Skeletal muscle satellite cell (primary cell): Measurements from ENCODE around the gene FUS.
"Not testable (repeated sequence)": the region's sequence is repeated elsewhere in the genome, so short reads cannot be mapped to it uniquely, and the experiment has no call there.

ENCODE experiments used
- H3K27me3 ChIP-seq: 2 replicates; pipeline ENCODE4 v1.7.0; 2013; ENCODE audit warnings: low read length; ENCODE audit not compliant: control insufficient read depth, insufficient read depth
- H3K36me3 ChIP-seq: 2 replicates; pipeline ENCODE4 v1.7.0; 2013; ENCODE audit warnings: mild to moderate bottlenecking, control low read depth, low read length; ENCODE audit not compliant: insufficient read depth
- H3K4me1 ChIP-seq: 2 replicates; pipeline ENCODE4 v1.7.0; 2013; ENCODE audit warnings: low read length; ENCODE audit not compliant: control insufficient read depth, insufficient read depth
- H3K4me2 ChIP-seq: 2 replicates; pipeline ENCODE4 v1.7.0; 2013; ENCODE audit warnings: mild to moderate bottlenecking, low read length
- H3K4me3 ChIP-seq: 2 replicates; pipeline ENCODE4 v1.7.0; 2013; ENCODE audit warnings: low read length
- H3K9ac ChIP-seq: 2 replicates; pipeline ENCODE4 v1.7.0; 2013; ENCODE audit warnings: mild to moderate bottlenecking, low read depth, low read length, moderate library complexity
- H3K9me3 ChIP-seq: replicated peaks from 2 replicates; pipeline ENCODE4 v1.7.0; 2013; ENCODE audit warnings: mild to moderate bottlenecking, control low read depth, low read length

FUS gene

DNA sequence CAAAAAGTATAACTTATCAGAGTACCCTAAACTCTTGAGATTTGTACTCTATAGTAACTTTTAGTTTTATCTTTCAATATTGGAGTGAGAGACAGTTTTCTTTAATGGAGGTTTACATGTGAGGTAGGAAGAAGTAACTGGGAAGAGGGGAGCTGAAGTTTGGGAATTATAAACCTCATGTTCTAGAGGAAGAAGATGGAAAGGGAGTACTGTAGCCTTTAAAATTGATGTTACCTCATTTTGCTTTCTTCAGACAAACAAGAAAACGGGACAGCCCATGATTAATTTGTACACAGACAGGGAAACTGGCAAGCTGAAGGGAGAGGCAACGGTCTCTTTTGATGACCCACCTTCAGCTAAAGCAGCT, 9.5 kb downstream of the FUS start:
- Histone ChIP-seq H3K27me3 (no peaks in the 10 kb centered on the region), H3K4me2 (no peak overlapping the region), H3K4me3 (no peak overlapping the region), H3K9me3 (no peaks in the 10 kb centered on the region), H3K4me1 (no peaks in the 10 kb centered on the region), H3K36me3 (peaks cover 99% of the 10 kb centered on the region), H3K9ac (no peak overlapping the region)

DNA sequence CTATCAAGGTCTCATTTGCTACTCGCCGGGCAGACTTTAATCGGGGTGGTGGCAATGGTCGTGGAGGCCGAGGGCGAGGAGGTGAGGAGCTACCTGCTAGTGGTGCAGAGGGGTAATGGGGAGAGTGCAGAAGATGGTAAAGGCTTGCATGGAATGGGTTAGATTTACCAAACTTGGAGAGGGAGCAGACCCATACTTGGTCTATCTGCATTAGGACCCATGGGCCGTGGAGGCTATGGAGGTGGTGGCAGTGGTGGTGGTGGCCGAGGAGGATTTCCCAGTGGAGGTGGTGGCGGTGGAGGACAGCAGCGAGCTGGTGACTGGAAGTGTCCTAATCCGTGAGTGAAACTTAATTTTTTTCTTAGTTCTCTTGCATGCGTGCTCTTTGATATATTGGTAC, 10.1 kb downstream of the FUS start:
- no peak overlapping the region for H3K4me2 ChIP-seq
- no peaks in the 10 kb centered on the region for H3K9me3 ChIP-seq
- peaks cover 100% of the 10 kb centered on the region for H3K36me3 ChIP-seq
- no peaks in the 10 kb centered on the region for H3K27me3 ChIP-seq
- no peak overlapping the region for H3K4me3 ChIP-seq
- H3K9ac ChIP-seq = no peak overlapping the region
- H3K4me1 ChIP-seq = no peaks in the 10 kb centered on the region

DNA sequence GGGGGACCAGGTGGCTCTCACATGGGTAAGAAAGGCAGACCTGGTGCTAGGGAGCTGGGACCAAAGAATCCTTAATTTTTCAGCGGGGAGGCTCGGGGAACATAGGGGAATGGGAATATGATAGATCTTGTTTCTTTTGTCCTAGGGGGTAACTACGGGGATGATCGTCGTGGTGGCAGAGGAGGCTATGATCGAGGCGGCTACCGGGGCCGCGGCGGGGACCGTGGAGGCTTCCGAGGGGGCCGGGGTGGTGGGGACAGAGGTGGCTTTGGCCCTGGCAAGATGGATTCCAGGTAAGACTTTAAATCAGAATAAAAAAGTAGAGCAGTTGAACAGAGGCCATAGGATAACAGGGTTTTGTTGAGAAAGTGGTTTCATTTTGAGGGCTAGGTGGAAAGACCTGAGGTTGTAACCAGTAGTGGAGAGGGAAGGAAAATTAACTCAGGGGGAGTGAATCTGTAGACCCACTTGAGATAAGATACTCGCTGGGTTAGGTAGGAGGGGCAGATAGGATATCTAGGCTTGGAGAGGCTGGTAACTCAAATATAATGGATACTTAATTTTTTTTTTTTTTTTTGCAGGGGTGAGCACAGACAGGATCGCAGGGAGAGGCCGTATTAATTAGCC, 11.0 kb downstream of the FUS start:
- peaks cover 100% of the 10 kb centered on the region for H3K36me3 ChIP-seq
- H3K4me1 ChIP-seq = no peaks in the 10 kb centered on the region
- no peak overlapping the region for H3K9ac ChIP-seq
- no peak overlapping the region for H3K4me2 ChIP-seq
- H3K27me3 ChIP-seq = no peaks in the 10 kb centered on the region
- no peak overlapping the region for H3K4me3 ChIP-seq
- H3K9me3 ChIP-seq = no peaks in the 10 kb centered on the region

DNA sequence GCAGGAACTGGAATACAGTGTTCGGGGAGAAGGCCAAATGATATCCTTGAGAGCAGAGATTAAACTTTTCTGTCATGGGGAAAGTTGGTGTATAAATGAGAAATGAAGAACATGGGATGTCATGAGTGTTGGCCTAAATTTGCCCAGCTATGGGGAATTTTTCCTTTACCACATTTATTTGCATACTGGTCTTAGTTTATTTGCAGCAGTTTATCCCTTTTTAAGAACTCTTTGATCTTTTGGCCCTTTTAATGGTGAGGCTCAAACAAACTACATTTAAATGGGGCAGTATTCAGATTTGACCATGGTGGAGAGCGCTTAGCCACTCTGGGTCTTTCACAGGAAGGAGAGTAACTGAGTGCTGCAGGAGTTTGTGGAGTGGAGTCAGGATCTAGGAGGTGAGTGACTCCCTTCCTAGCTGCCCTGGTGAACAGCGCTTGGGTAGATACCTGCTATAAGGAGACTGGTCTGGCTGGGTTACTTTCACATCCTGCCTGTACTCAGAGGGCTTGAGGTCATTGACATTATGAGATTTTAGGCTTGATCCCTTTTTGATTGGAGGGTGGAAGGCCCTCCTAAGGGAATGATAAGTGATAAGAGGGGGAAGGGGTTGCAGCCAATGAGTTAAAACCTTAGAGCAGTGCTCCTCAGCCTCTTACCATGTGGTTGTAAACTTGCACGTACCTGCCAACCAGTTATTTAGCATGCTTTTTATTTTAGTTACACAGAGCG, 11.9 kb downstream of the FUS start:
- no peak overlapping the region for H3K4me2 ChIP-seq
- peaks cover 99% of the 10 kb centered on the region for H3K36me3 ChIP-seq

DNA sequence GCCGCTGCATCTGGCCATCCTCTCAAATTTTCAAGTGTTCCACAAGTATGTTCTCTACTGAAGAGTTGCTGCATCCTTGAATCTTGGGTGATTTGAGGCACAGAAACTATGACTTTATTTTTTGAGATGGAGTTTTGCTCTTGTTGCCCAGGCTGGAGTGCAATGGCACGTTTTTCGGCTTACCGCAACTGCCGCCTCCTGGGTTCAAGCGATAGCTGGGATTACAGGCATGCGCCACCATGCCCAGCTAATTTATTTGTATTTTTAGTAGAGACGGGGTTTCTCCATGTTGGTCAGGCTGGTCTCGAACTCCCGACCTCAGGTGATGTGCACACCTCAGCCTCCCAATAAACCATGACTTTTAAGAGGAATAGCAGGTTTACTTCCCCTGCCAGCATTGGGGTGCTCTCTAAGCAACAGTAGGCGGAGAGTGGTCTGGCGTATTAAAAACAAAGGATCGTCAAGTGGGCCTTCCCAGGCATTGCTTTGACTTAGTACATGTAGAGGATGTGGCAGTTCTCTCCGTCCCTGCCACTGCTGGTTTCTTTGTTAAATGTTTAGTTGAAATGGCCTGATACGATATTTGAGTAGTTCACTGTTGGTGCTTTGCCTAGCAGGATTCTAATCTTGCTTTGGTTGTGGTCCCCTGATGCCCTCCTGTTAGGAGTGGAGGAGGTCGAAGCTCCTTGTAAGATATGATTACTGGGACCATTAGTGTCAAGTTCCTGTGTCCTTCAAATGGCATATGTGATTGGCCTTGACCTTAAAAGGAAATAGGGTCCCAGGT, 13.1 kb downstream of the FUS start:
- peaks cover 88% of the 10 kb centered on the region for H3K36me3 ChIP-seq
- H3K4me3 ChIP-seq = no peak overlapping the region
- no peak overlapping the region for H3K9ac ChIP-seq
- no peak overlapping the region for H3K4me2 ChIP-seq
- no peaks in the 10 kb centered on the region for H3K4me1 ChIP-seq
- H3K9me3 ChIP-seq = no peaks in the 10 kb centered on the region
- H3K27me3 ChIP-seq = no peaks in the 10 kb centered on the region

More for the DNA sequence above, 11.9 kb downstream of the FUS start:
- Histone ChIP-seq H3K27me3 (no peaks in the 10 kb centered on the region), H3K9ac (no peak overlapping the region), H3K4me1 (no peaks in the 10 kb centered on the region), H3K9me3 (no peaks in the 10 kb centered on the region), H3K4me3 (no peak overlapping the region)

DNA sequence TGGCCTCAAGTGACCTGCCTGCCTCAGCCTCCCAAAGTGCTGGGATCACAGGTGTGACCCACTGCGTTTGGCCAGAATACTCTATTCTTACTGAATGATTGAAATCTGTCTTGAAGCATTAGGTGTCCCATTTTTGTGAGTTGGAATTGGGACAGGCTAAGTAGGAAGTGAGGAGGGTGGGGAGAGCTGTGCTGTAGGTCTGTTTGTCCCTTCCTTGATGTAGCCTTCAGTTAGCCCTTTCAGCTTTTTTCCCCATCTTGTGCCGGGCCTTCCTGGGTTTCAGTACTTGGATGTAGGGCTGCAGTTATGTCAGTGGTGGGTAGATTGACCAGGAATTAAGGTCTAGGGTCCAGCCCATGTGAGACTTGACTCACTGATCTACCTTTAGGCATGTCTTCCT, 13.9 kb downstream of the FUS start:
- Histone ChIP-seq H3K36me3 (peaks cover 85% of the 10 kb centered on the region), H3K4me1 (no peaks in the 10 kb centered on the region), H3K27me3 (no peaks in the 10 kb centered on the region), H3K4me2 (no peak overlapping the region), H3K4me3 (no peak overlapping the region), H3K9me3 (no peaks in the 10 kb centered on the region), H3K9ac (no peak overlapping the region)

DNA sequence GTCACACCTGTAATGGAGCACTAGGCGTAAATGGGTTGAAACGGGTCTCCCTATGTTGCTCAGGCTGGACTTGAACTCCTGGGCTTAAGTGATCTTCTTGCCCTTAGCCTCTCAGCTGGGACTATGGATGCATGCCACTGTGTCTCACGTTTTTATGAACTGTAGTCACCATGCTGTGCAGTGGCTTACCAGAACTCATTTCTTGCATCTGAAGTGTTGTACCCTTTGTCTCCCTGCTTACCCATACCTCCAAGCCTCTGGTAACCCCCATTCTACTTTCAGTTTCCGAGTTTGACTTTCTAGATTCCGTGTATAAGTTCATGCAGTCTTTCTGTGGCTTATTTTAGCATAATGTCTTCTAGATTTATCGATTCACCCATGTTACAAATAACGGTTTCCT, 15.0 kb downstream of the FUS start:
- no peaks in the 10 kb centered on the region for H3K27me3 ChIP-seq
- H3K9me3 ChIP-seq = no peaks in the 10 kb centered on the region
- no peak overlapping the region for H3K4me3 ChIP-seq
- no peaks in the 10 kb centered on the region for H3K4me1 ChIP-seq
- peaks cover 84% of the 10 kb centered on the region for H3K36me3 ChIP-seq
- no peak overlapping the region for H3K4me2 ChIP-seq
- H3K9ac ChIP-seq = no peak overlapping the region

DNA sequence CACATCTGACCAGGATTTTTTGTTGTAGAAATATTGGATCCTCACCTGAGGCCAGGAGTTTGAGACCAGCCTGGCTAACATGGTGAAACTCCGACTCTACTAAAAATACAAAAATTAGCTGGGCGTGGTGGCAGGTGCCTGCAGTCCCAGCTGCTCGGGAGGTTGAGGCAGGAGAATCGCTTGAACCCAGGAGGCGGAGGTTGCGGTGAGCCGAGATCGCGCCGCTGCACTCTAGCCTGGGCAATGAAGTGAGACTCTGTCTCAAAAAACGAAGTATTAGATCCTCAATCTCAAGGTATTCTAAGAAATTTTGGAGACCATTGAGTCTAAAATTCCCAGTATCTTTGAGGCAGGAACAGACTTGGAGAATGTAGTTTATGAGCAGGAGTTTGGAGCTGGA, 15.9 kb downstream of the FUS start:
- not testable (repeated sequence) for H3K4me3 ChIP-seq, H3K27me3 ChIP-seq, H3K9ac ChIP-seq, H3K9me3 ChIP-seq, H3K4me1 ChIP-seq, H3K4me2 ChIP-seq
- H3K36me3 ChIP-seq = peaks cover 74% of the 10 kb centered on the region

DNA sequence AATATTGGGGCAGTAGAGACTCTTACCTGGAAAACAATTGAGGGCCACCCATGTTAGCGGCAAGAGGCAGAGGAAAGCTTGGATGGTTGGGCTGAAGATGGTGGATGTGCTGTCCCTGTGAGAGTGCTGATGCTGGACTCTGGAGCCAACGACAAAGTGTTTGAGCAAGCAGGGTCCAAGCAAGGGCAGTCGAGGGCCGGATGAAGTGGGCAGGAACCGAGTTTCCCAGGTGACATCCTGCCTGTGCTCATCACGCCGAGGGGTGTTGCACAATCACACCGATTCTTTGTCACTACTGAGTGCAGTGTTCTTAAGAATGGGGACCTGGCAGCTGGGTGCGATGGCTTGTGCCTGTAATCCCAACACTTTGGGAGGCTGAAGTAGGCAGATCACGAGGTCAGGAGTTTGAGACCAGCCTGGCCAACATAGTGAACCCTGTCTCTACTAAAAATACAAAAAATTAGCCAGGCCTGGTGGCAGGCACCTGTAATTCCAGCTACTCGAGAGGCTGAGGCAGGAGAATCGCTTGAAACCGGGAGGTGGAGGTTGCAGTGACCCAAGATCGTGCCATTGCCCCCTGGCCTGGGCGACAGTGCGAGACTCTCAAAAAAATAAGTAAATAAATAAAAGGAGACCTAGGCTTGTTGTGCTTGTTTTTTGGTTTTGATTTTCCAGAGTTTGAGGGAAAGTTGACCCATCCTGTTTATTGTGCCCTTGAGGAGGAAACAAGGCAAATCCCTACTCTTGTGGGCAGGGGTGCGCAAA, 16.6 kb downstream of the FUS start:
- Histone ChIP-seq H3K4me1 (peaks cover 8% of the 10 kb centered on the region), H3K9ac (no peak overlapping the region), H3K36me3 (peaks cover 67% of the 10 kb centered on the region), H3K9me3 (no peaks in the 10 kb centered on the region), H3K4me3 (no peak overlapping the region), H3K27me3 (no peaks in the 10 kb centered on the region), H3K4me2 (no peak overlapping the region)

DNA sequence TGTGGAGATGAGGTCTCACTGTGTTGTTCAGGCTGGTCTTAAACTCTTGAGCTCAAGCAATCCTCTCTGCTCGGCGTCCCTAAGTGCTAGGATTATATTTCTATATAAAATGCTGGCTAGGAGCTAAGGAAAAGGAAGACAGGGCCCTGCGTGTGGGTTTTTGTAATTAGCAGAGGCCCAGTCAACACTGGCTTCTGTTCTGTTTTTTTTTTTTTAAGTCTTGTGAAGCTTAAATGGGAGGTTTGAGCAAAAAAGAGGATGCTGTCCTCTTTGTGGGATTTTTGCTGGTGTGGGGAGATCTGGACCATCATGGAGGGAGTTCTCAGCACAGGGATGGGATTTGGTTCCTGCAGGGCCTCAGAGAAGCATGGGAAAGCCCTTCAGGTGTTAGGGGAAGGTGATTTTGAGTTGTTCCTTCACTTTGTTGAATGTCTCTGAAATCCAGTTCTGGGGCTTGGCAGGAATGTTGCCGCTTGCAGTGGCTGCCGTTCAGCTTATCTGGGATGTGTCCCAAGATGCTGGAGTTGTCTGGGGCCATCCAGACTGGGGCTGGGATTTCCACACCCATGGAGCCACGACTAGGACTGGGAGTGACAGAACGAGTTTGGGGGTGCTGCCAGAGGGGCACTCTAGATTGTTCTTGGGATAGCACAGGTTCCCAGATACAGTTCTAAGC, 18.4 kb downstream of the FUS start:
- Histone ChIP-seq H3K36me3 (peaks cover 49% of the 10 kb centered on the region), H3K9me3 (no peaks in the 10 kb centered on the region), H3K4me1 (peaks cover 17% of the 10 kb centered on the region), H3K9ac (no peak overlapping the region), H3K4me3 (no peak overlapping the region), H3K4me2 (no peak overlapping the region), H3K27me3 (no peaks in the 10 kb centered on the region)
